IPS-18a (cell line): Measurements from ENCODE around the gene ENG.

ENCODE experiments used
- H3K27ac ChIP-seq: one replicate; pipeline ENCODE4 v1.5.1; 2013; ENCODE audit warnings: low read length
- H3K27me3 ChIP-seq: one replicate; pipeline ENCODE4 v1.6.1; 2013; ENCODE audit warnings: mild to moderate bottlenecking, low read length; ENCODE audit not compliant: control insufficient read depth, insufficient read depth
- H3K36me3 ChIP-seq: one replicate; pipeline ENCODE4 v1.6.1; 2013; ENCODE audit warnings: low read depth, low read length; ENCODE audit not compliant: control insufficient read depth
- H3K4me1 ChIP-seq: one replicate; pipeline ENCODE4 v1.6.1; 2013; ENCODE audit warnings: low read depth, low read length; ENCODE audit not compliant: control insufficient read depth
- H3K4me3 ChIP-seq: one replicate; pipeline ENCODE4 v1.5.1; 2013; ENCODE audit warnings: low read length
- H3K9ac ChIP-seq: one replicate; pipeline ENCODE4 v1.6.1; 2013; ENCODE audit warnings: mild to moderate bottlenecking, low read length, moderate library complexity
- H3K9me3 ChIP-seq: one replicate; pipeline ENCODE4 v1.6.1; 2013; ENCODE audit warnings: low read depth, low read length; ENCODE audit not compliant: control insufficient read depth

ENG gene

GRCh38 chr9:127813686-127814226, 40.7 kb downstream of the ENG start:
- H3K27ac ChIP-seq: no peak overlapping the region
- H3K9ac ChIP-seq: no peak overlapping the region
- no peaks in the 10 kb centered on the region for H3K27me3 ChIP-seq
- no peaks in the 10 kb centered on the region for H3K9me3 ChIP-seq
- H3K36me3 ChIP-seq: peaks cover 21% of the 10 kb centered on the region
- no peak overlapping the region for H3K4me3 ChIP-seq
- peaks cover 3% of the 10 kb centered on the region for H3K4me1 ChIP-seq

- Histone ChIP-seq H3K4me3 (no peak overlapping the region), H3K27me3 (no peaks in the 10 kb centered on the region), H3K36me3 (peaks cover 24% of the 10 kb centered on the region), H3K4me1 (peaks cover 3% of the 10 kb centered on the region), H3K9ac (no peak overlapping the region), H3K9me3 (no peaks in the 10 kb centered on the region), H3K27ac (no peak overlapping the region)
Observed at GRCh38 chr9:127812936-127813675, 41.4 kb downstream of the ENG start.

DNA sequence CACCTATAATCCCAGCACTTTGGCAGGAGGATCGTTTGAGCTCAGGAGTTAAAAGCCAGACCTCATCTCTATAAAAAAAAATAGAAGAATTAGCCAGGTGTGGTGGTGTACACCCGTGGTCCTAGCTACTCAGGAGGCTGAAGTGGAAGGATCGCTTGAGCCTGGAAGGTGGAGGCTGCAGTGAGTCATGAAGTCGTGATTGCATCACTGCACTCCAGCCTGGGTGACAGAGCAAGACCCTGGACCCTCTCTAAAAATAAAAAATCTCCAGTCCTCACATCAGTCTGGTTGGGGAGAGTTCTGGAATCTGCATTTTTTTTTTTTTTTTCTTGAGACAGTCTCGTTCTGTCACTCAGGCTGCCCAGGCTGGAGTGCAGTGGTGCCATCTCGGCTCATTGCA, 42.4 kb downstream of the ENG start:
- peaks cover 31% of the 10 kb centered on the region for H3K36me3 ChIP-seq
- H3K27me3 ChIP-seq: no peaks in the 10 kb centered on the region
- H3K9ac ChIP-seq: no peak overlapping the region
- H3K9me3 ChIP-seq: no peaks in the 10 kb centered on the region
- no peak overlapping the region for H3K27ac ChIP-seq
- H3K4me3 ChIP-seq: no peak overlapping the region
- H3K4me1 ChIP-seq: peaks cover 3% of the 10 kb centered on the region

DNA sequence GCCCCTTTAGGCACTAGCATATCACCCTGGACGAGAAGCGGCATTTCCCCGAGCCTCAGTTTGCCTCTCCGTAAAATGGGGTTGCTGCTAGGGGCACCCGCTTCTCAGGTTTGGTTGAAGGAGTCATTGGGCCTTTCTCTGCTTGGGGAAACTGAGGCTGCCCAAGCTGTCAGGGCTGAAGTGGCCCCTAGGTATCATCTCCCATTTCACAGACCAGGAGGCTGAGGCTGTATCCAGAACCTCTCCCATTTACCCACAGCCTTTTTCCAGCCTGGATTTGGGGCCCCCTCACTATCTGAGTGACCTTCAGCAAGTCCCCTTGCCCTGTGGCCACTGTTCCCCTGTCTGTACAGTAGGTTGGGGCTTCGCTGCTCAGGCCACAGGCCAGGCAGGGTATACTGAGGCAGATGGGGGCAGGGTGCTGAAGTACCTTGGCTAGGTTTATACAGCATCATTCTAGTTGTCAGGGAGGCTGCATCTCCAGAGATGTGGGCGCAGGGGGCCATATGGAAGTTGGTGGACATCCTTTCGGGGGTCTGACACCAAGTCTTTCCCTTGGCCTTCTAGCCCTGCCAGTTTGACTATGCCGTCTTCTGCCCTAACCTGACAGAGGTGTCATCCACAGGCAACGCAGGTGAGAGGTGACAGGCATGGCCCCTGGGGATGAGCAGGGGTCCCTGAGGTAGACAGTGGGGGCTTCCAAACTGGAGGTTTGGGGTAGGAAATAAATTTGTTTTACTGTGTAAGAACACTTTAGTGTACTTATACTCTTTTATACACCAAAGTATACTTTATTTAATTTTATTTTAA, 43.9 kb downstream of the ENG start:
- Histone ChIP-seq H3K27me3 (no peaks in the 10 kb centered on the region), H3K36me3 (peaks cover 38% of the 10 kb centered on the region), H3K4me1 (peaks cover 3% of the 10 kb centered on the region), H3K27ac (no peak overlapping the region), H3K4me3 (no peak overlapping the region), H3K9me3 (no peaks in the 10 kb centered on the region), H3K9ac (no peak overlapping the region)

DNA sequence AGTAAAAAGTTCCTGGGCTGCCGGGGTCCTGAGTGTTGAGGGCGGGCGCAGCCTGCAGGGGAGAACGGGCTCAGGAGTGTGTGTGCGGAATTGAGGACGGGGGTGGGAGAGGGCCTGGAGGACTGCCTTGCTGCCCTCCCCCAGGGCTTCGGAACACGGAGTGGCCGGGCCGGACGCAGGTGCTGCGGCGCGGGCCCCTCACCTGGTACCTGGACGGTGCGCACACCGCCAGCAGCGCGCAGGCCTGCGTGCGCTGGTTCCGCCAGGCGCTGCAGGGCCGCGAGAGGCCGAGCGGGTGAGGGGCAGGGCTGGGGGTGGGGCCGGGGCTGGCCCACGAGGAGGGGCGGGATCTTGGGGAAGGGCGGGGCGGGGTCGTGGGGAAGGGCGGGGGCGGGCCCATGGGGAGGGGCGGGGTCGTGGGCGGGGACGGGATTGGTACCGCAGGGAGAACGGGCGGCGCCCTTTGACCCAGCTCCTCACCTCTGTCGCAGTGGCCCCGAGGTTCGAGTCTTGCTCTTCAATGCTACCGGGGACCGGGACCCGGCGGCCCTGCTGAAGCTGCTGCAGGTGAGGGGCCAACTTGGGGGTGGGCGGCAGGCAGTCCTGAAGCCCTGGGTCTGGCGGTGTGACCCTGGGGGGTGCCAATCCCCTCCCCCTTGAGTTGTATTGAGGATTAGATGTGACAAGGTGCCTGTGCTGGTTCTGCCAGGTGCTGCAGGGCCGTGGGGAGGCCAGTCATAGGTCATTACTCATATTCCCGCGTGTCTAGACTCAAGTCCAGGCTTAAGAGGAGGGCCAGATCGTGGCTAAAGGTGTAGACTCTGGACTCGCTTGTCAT, 44.7 kb downstream of the ENG start:
- Histone ChIP-seq H3K36me3 (peaks cover 38% of the 10 kb centered on the region), H3K4me1 (peaks cover 3% of the 10 kb centered on the region), H3K4me3 (no peak overlapping the region), H3K27ac (no peak overlapping the region), H3K27me3 (no peaks in the 10 kb centered on the region), H3K9ac (no peak overlapping the region), H3K9me3 (no peaks in the 10 kb centered on the region)

DNA sequence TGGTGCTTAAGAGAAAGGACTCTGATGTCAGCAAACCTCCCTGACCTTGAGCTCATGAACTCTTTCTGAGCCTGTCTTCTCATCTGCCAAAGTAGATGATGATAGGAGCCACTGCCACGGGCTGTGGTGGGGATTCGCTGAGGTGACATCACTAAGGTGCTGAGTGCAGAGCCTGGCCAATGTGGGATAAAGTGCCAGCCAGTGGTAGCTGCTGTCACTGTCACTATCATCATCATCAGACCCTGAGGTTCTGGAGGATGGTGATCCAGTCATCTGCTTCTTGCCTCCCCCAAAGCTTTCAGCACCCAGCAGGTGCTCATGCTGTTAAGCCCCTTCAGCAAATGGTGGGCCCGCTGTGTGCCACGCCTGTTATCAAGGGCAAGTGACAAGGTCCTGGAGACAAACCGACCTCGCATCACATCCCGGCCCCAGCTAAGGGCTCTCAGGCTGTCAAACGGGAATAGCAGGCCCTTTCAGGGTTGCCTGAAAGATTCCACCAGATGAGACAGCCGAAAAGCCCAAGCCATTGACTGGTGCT, 45.4 kb downstream of the ENG start:
- no peaks in the 10 kb centered on the region for H3K27me3 ChIP-seq
- no peak overlapping the region for H3K27ac ChIP-seq
- H3K9me3 ChIP-seq: no peaks in the 10 kb centered on the region
- H3K4me1 ChIP-seq: peaks cover 3% of the 10 kb centered on the region
- peaks cover 36% of the 10 kb centered on the region for H3K36me3 ChIP-seq
- H3K4me3 ChIP-seq: no peak overlapping the region
- no peak overlapping the region for H3K9ac ChIP-seq

DNA sequence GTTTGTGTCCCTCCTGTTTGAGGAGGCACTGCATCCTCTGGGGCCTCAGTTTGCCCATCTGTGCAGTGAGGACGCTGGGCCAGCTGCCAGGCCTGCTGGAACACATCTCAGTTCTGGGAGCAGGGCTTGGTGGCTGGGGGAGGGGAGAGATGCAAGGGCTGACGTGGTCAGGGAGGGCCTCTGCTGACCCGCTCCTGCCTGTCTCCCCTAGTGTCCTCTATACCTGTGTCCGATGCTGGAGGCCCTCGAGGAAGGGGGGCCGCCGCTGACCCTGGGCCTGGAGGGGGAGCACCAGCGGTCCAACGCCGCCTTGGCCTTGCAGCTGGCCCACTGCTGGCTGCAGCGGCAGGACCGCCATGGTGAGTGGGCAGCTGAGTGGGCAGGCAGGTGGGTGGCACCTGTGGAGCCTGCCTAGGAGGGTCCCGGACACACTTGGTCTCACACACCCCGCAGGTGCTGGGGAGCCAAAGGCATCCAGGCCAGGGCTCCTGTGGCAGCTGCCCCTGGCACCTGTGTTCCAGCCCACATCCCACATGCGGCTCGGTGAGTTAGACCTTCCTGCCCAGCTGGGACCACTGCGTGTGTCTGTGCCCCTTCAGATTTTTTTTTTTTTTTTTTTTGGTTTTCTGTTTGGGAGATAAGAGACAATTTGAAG, 46.0 kb downstream of the ENG start:
- Histone ChIP-seq H3K4me3 (no peak overlapping the region), H3K4me1 (peaks cover 3% of the 10 kb centered on the region), H3K9ac (no peak overlapping the region), H3K27ac (no peak overlapping the region), H3K9me3 (no peaks in the 10 kb centered on the region), H3K27me3 (no peaks in the 10 kb centered on the region), H3K36me3 (peaks cover 30% of the 10 kb centered on the region)

- Histone ChIP-seq H3K27me3 (no peaks in the 10 kb centered on the region), H3K9me3 (no peaks in the 10 kb centered on the region), H3K36me3 (peaks cover 20% of the 10 kb centered on the region), H3K9ac (no peak overlapping the region), H3K4me3 (no peak overlapping the region), H3K27ac (no peak overlapping the region), H3K4me1 (peaks cover 3% of the 10 kb centered on the region)
Observed at GRCh38 chr9:127806871-127807270, 47.6 kb downstream of the ENG start.

DNA sequence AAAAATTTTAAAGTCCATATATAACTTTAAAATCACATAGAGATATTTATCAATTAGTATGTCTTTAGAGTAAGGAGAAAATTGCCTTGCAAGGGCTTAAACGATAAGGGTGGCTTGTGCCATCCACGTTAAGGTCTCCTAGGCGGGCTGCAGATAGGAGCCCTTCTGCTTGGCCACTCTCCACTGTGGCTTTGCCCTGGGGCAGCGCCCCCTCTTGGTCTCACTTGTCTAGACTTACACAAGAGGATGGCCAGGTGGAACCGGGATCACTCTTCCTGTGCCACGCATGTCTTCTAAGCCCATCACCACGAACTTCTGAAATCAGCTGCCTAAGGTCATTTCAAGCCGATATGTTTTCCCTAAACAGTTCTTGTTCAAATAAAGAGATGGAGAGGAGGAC, 48.8 kb downstream of the ENG start:
- H3K4me3 ChIP-seq: no peak overlapping the region
- H3K4me1 ChIP-seq: peaks cover 3% of the 10 kb centered on the region
- H3K36me3 ChIP-seq: peaks cover 20% of the 10 kb centered on the region
- H3K27ac ChIP-seq: no peak overlapping the region
- no peaks in the 10 kb centered on the region for H3K27me3 ChIP-seq
- H3K9me3 ChIP-seq: no peaks in the 10 kb centered on the region
- H3K9ac ChIP-seq: no peak overlapping the region

GRCh38 chr9:127803507-127804352, 50.7 kb downstream of the ENG start:
- H3K27me3 ChIP-seq: no peaks in the 10 kb centered on the region
- no peak overlapping the region for H3K27ac ChIP-seq
- H3K9ac ChIP-seq: peak overlapping the region; percentile 84
- peaks cover 17% of the 10 kb centered on the region for H3K36me3 ChIP-seq
- H3K9me3 ChIP-seq: no peaks in the 10 kb centered on the region
- H3K4me3 ChIP-seq: peak overlapping the region; percentile 88
- no peaks in the 10 kb centered on the region for H3K4me1 ChIP-seq
